Psoas muscle (tissue), 8 donors: ENCODE measurements around the gene TIMM23. TPM values are rescaled to one million over a fixed set of nuclear protein-coding genes. Genes with fewer than 3 reads are reported as not detected.
A peak's percentile ranks its signal among the peaks of the same experiment; 100 is the strongest.
"Not testable (repeated sequence)": the region's sequence is repeated elsewhere in the genome, so short reads cannot be mapped to it uniquely, and the experiment has no call there.

ENCODE experiments used
- ATAC-seq, 4 donors: fragments of 200-7000 bp; cut with Tn5 transposase; one replicate each; pipeline ENCODE4 v1.9.1; 2020; ENCODE audit warnings: moderate library complexity in 3 of 4, mild to moderate bottlenecking in 2 of 4
- DNase-seq, 2 donors: peaks; one replicate each; pipeline ENCODE4 v3.0.0-alpha.2; 2020
- H3K27ac ChIP-seq: fragments of 200-600 bp; one replicate; pipeline ENCODE4 v1.8.0; 2022
- H3K27me3 ChIP-seq, 3 donors: fragments of 200-600 bp in 1 of 3; one replicate each; pipeline versions ENCODE4 v1.6.1 to v1.8.0; 2013 to 2022; ENCODE audit warnings: low read length in 2 of 3, mild to moderate bottlenecking in 2 of 3, moderate library complexity in 1 of 3; ENCODE audit not compliant: insufficient read depth in 3 of 3
- H3K36me3 ChIP-seq, 2 donors: fragments of 200-600 bp in 1 of 2; one replicate each; pipeline versions ENCODE4 v1.6.1 to v1.8.0; 2013 to 2022; ENCODE audit warnings: low read depth in 1 of 2, mild to moderate bottlenecking in 1 of 2, moderate library complexity in 1 of 2; ENCODE audit not compliant: insufficient read depth in 1 of 2
- H3K4me1 ChIP-seq: fragments of 200-600 bp; one replicate; pipeline ENCODE4 v1.8.0; 2022
- H3K4me3 ChIP-seq: fragments of 200-600 bp; one replicate; pipeline ENCODE4 v1.8.0; 2022; ENCODE audit warnings: mild to moderate bottlenecking
- H3K9me3 ChIP-seq: fragments of 200-600 bp; one replicate; pipeline ENCODE4 v1.8.0; 2022
- WGBS, 3 donors: extraction: QIAGEN DNeasy Blood & Tissue Kit; methylation state at CpG; one replicate each; pipeline versions ENCODE4 v1.1.6 to v1.1.7; 2013; 5-methylcytosine and 5-hydroxymethylcytosine counted together
- intact Hi-C, 2 donors: fragments of 100-400 bp; cut with DNase I; formaldehyde crosslinking; loops; one replicate each; pipeline versions ENCODE4 v1.11.0 to v1.14.2; 2022
- polyA plus RNA-seq, 3 donors: library from polyadenylated mRNA; stranded (reverse); fragments of 200-250 nt; gene quantifications; one replicate each; pipeline ENCODE4 v1.2.3, GENCODE V29; 2013
- total RNA-seq, 4 donors: library from RNA; stranded (reverse); fragmentation: NEBNext Ultra II Directional in 2 of 4; extraction: Animal tissue kit (Norgen Biotek cat#: 25700) in 2 of 4; gene quantifications; one replicate each; pipeline versions ENCODE4 v1.2.1 to v1.2.4, GENCODE V29; 2021 to 2023
- donor health status: healthy with polysubstance abuse.
- donor health status: DM: no; HTN: no; CAD: no; lungs with moderate emphysema.
- donor health status: Bipolar disorder and iron deficiency.
- donor health status: healthy.
- donor health status: DM: yes; HTN: yes; CAD: no.
- donor health status: DM: no; HTN: no; CAD: no.
- donor health status: DM: no; HTN: no; CAD: no.
- donor health status: DM: yes; HTN: yes; CAD: no.

TIMM23 gene
- total and polyA plus RNA-seq, 7 donors: 82.9 to 134 (median 101) TPM

GRCh38 chr10:45957928-45958327 is 14.4 kb upstream of the TIMM23 start:
- DNase-seq, ATAC-seq, H3K4me3 ChIP-seq, intact Hi-C loops, H3K4me1 ChIP-seq, H3K9me3 ChIP-seq, H3K27ac ChIP-seq, H3K27me3 ChIP-seq: not testable (repeated sequence)
- WGBS, 3 donors: 95 to 97% (median 97%) methylated on average over 6 of the region's 6 CpGs
- H3K36me3 ChIP-seq: peaks cover 0 to 20% of the 10 kb centered on the region in 2 donors

GRCh38 chr10:45962686-45963452 is 9.4 kb upstream of the TIMM23 start:
- ATAC-seq, H3K4me3 ChIP-seq, H3K36me3 ChIP-seq, intact Hi-C loops, H3K27me3 ChIP-seq, H3K9me3 ChIP-seq, DNase-seq, H3K27ac ChIP-seq, H3K4me1 ChIP-seq: not testable (repeated sequence)
- 91 to 92% (median 91%) methylated on average over 6 of the region's 6 CpGs for WGBS, 3 donors

- H3K27ac ChIP-seq, H3K27me3 ChIP-seq, ATAC-seq, DNase-seq, intact Hi-C loops, H3K9me3 ChIP-seq: not testable (repeated sequence)
- H3K4me1 ChIP-seq: peaks cover 20% of the 10 kb centered on the region
- WGBS, 3 donors: 40 to 54% (median 49%) methylated on average over 14 of the region's 14 CpGs
- H3K4me3 ChIP-seq: peak overlapping the region; percentile 85
- H3K36me3 ChIP-seq: peaks cover 0 to 12% of the 10 kb centered on the region in 2 donors
Observed at GRCh38 chr10:45971019-45971418, 1.3 kb upstream of the TIMM23 start.

GRCh38 chr10:45971742-45972105 is 565 bp upstream of the TIMM23 start:
- DNase-seq: peak in 1 of 2 donors; percentile 50
- H3K36me3 ChIP-seq: peaks cover 0 to 16% of the 10 kb centered on the region in 2 donors
- ATAC-seq: peak in 3 of 4 donors; percentile 43 to 63 (median 51)
- WGBS, 3 donors: 0% methylated on average over 8 to 25 of the region's 25 CpGs
- intact Hi-C loops, H3K27me3 ChIP-seq, H3K9me3 ChIP-seq: not testable (repeated sequence)
- H3K4me3 ChIP-seq: peak overlapping the region; percentile 85
- peak overlapping the region; percentile 81 for H3K27ac ChIP-seq
- peaks cover 20% of the 10 kb centered on the region for H3K4me1 ChIP-seq

- peak overlapping the region; percentile 81 for H3K27ac ChIP-seq
- DNase-seq, intact Hi-C loops, H3K9me3 ChIP-seq, H3K27me3 ChIP-seq: not testable (repeated sequence)
- WGBS, 3 donors: 0% methylated on average over 10 of the region's 10 CpGs
- peaks cover 20% of the 10 kb centered on the region for H3K4me1 ChIP-seq
- peak overlapping the region; percentile 85 for H3K4me3 ChIP-seq
- H3K36me3 ChIP-seq: peaks cover 0 to 21% of the 10 kb centered on the region in 2 donors
- peak in 1 of 4 donors; percentile 35 for ATAC-seq
Observed at GRCh38 chr10:45972813-45973169, 502 bp downstream of the TIMM23 start.

- Histone ChIP-seq H3K4me1 (peaks cover 21% of the 10 kb centered on the region), H3K27ac (peak overlapping the region; percentile 81), H3K4me3 (peak overlapping the region; percentile 85), H3K36me3 (peaks cover 0 to 23% of the 10 kb centered on the region in 2 donors)
- intact Hi-C loops, DNase-seq, H3K9me3 ChIP-seq, ATAC-seq, H3K27me3 ChIP-seq: not testable (repeated sequence)
- 36 to 54% (median 44%) methylated on average over 3 of the region's 3 CpGs for WGBS, 3 donors
Observed at GRCh38 chr10:45974041-45974440, 1.8 kb downstream of the TIMM23 start.

GRCh38 chr10:45978554-45978953 is 6.3 kb downstream of the TIMM23 start:
- H3K27ac ChIP-seq: peak overlapping the region; percentile 74
- not testable (repeated sequence) for H3K27me3 ChIP-seq, H3K4me3 ChIP-seq, H3K9me3 ChIP-seq, DNase-seq
- peaks cover 13% of the 10 kb centered on the region for H3K4me1 ChIP-seq
- intact Hi-C loops: loop anchor here in 1 of 2 donors (5.0 kb wide), 1 partner anchor 49 kb away; no protein-coding TSS in a partner anchor
- 30 to 38% (median 32%) methylated on average over 1 of the region's 2 CpGs for WGBS, 3 donors
- ATAC-seq: peak; percentile 75 to 92 (median 88)
- H3K36me3 ChIP-seq: peaks cover 0 to 39% of the 10 kb centered on the region in 2 donors

- 51 to 78% (median 53%) methylated on average over 1 of the region's 1 CpG for WGBS, 3 donors
- ATAC-seq: not testable (repeated sequence)
Observed at GRCh38 chr10:45981367-45981766, 9.1 kb downstream of the TIMM23 start.

More at GRCh38 chr10:45981367-45981766, 9.1 kb downstream of the TIMM23 start:
- H3K9me3 ChIP-seq, DNase-seq, H3K27ac ChIP-seq, intact Hi-C loops, H3K4me3 ChIP-seq, H3K4me1 ChIP-seq, H3K27me3 ChIP-seq: not testable (repeated sequence)
- peaks cover 0 to 41% of the 10 kb centered on the region in 2 donors for H3K36me3 ChIP-seq
